Measurements from ENCODE around the gene SPATA6L. TPM values are rescaled to one million over a fixed set of nuclear protein-coding genes. Genes with fewer than 3 reads are reported as not detected.
A peak's percentile ranks its signal among the peaks of the same experiment; 100 is the strongest.

Gene SPATA6L
- total and polyA plus RNA-seq, 7 donors, result 1.4 to 3.3 (median 2.0) TPM

DNA sequence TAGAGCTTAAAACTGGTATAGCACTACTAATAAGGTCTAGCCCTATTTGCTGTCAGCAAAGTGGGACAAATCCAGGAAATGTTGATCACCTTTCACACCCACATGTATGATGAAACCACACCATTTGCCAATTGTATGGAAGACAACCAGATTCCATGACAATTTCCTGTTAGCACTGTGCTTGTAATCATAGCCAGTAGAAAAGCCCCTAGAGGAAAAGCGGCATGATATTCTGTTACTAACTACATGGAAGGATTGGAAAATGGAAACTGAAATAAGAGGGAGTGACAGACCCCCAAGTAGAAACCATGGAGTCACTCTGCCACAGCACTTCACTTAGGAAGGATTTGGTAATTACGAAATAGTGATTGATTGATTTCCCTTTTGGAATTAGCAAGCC is 923 bp downstream of the SPATA6L start:
- intact Hi-C loops (cut with DNase I), result loop anchor here (10.0 kb wide), 1 partner anchor 1141 kb away; the partner anchor contains the start of gene RFX3
- 34 to 76% methylated on average over 2 of the region's 2 CpGs for WGBS, 2 donors

DNA sequence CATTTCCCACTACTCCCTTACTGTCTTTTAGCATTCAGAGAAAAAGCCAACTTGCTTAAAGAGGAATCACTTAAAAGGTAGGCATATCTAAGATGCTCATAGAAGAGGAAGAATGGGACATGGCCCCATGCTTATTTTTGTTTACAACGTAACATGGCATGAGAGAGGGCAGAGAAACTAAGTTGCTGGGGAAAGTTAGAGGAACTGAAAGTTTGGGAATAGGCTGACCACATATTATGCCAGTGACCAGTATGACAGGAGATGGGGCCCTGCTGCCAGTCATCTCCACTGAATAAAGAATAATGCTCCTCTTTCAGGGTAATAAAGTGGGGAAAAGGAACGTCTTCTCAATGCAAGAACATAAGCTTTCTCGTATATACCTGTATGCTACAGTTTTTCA is 2.3 kb downstream of the SPATA6L start:
- peak overlapping the region in 1 of 4 donors; percentile 3 for H3K27ac ChIP-seq
- no peak for DNase-seq
- H3K9me3 ChIP-seq, result no peaks in the 10 kb centered on the region
- 52 to 83% methylated on average over 3 of the region's 3 CpGs for WGBS, 2 donors
- no peaks in the 10 kb centered on the region for H3K36me3 ChIP-seq
- TF ChIP-seq POLR2A (IDR thresholded peaks at IDR 0.05), result no peak
- TF ChIP-seq POLR2AphosphoS5 (IDR thresholded peaks at IDR 0.05), result no peak
- TF ChIP-seq, protein P1, sequence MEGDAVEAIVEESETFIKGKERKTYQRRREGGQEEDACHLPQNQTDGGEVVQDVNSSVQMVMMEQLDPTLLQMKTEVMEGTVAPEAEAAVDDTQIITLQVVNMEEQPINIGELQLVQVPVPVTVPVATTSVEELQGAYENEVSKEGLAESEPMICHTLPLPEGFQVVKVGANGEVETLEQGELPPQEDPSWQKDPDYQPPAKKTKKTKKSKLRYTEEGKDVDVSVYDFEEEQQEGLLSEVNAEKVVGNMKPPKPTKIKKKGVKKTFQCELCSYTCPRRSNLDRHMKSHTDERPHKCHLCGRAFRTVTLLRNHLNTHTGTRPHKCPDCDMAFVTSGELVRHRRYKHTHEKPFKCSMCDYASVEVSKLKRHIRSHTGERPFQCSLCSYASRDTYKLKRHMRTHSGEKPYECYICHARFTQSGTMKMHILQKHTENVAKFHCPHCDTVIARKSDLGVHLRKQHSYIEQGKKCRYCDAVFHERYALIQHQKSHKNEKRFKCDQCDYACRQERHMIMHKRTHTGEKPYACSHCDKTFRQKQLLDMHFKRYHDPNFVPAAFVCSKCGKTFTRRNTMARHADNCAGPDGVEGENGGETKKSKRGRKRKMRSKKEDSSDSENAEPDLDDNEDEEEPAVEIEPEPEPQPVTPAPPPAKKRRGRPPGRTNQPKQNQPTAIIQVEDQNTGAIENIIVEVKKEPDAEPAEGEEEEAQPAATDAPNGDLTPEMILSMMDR (IDR thresholded peaks at IDR 0.05), result no peak
- no peak for TF ChIP-seq EP300 (IDR thresholded peaks at IDR 0.05)
- intact Hi-C loops (cut with DNase I), result loop anchor here (10.0 kb wide), 1 partner anchor 1139 kb away; the partner anchor contains the start of gene RFX3
- no peak overlapping the region for H3K4me3 ChIP-seq
- H3K27me3 ChIP-seq, result no peaks in the 10 kb centered on the region
- H3K4me1 ChIP-seq, result peaks cover 0 to 46% (median 18%) of the 10 kb centered on the region in 4 donors

More for the DNA sequence above, 923 bp downstream of the SPATA6L start:
- peaks cover 0 to 46% (median 18%) of the 10 kb centered on the region in 4 donors for H3K4me1 ChIP-seq
- TF ChIP-seq POLR2A (IDR thresholded peaks at IDR 0.05) (no peak), EP300 (IDR thresholded peaks at IDR 0.05) (no peak), POLR2AphosphoS5 (IDR thresholded peaks at IDR 0.05) (peak in 2 of 4 donors; percentile 11 to 35)
- TF ChIP-seq, protein P1 (IDR thresholded peaks at IDR 0.05), result no peak
- H3K27me3 ChIP-seq, result no peaks in the 10 kb centered on the region
- H3K36me3 ChIP-seq, result no peaks in the 10 kb centered on the region
- no peaks in the 10 kb centered on the region for H3K9me3 ChIP-seq
- H3K27ac ChIP-seq, result peak overlapping the region in 3 of 4 donors; percentile 64 to 75 (median 68)
- DNase-seq, result no peak
- no peak overlapping the region for H3K4me3 ChIP-seq

DNA sequence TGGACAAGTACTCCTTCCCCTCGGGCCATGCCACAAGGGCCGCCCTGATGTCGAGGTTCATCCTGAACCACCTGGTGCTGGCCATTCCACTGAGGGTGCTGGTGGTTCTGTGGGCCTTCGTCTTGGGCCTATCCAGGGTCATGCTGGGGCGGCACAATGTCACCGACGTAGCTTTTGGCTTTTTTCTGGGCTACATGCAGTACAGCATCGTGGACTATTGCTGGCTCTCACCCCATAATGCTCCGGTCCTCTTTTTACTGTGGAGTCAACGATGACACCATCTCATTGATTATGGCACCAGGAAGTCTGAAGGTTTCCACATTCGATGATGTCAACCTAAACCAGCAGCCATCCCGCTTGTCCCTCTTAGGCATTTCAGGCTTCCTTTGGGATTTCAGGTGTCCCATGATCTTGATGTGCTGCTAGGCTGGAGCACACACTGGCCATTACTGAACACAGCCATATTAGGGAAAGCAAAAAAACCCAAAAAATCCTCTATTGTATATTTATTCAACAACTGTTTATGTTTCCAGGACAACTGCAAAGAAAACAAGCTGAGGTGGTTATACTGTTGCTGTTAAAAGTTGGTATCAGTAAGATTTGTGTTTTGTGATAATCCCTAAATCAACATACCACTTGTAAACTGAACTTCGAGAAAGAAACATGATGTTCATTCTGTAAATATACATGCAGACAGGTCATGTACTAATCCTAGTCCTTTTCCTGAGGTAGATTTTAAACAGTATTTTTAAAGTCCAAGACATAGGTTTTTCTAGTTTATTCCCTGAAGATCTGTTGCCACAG is 3.1 kb downstream of the SPATA6L start:
- Histone ChIP-seq H3K27me3 (no peaks in the 10 kb centered on the region), H3K36me3 (no peaks in the 10 kb centered on the region), H3K27ac (peak overlapping the region; percentile 81 to 89 (median 88)), H3K9me3 (no peaks in the 10 kb centered on the region), H3K4me1 (peaks cover 0 to 46% (median 18%) of the 10 kb centered on the region in 4 donors), H3K4me3 (peak overlapping the region; percentile 85 to 98 (median 92))
- no peak for DNase-seq
- TF ChIP-seq POLR2A (IDR thresholded peaks at IDR 0.05) (no peak), POLR2AphosphoS5 (IDR thresholded peaks at IDR 0.05) (no peak), EP300 (IDR thresholded peaks at IDR 0.05) (no peak)
- TF ChIP-seq, protein P1 (IDR thresholded peaks at IDR 0.05), result no peak
- intact Hi-C loops (cut with DNase I), result loop anchor here (1.0 to 10.0 kb wide), 3 partner anchors 16 to 1138 kb away; partner anchors contain the start of genes AK3, CDC37L1 and RFX3
- 21 to 54% methylated on average over 13 of the region's 13 CpGs for WGBS, 2 donors

DNA sequence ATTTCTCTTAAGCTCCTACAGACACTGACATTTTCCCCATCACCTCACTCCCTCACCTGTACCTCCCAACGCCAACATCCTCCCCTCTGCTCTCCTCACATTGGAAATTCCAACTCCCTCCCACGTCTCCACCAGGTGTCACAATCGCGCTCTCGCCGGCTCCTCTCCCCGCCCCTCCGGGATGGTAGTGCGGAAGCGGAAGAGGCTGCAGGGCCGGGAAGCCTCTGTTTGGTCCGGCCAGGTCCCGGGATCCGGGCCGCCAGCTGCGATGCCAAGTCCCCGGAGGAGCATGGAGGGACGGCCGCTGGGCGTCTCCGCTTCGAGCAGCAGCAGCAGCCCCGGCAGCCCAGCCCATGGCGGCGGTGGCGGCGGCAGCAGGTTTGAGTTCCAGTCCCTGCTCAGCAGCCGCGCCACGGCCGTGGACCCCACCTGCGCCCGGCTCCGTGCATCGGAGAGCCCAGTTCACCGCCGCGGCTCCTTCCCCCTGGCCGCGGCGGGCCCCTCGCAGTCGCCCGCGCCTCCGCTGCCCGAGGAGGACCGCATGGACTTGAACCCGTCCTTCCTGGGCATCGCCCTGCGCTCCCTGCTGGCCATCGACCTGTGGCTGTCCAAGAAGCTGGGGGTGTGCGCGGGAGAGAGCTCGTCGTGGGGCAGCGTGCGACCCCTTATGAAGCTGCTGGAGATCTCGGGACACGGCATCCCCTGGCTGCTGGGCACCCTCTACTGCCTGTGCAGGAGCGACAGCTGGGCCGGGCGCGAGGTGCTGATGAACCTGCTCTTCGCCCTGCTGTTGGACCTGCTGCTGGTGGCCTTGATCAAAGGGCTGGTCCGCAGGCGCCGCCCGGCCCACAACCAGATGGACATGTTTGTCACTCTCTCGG is 3.9 kb downstream of the SPATA6L start, which contains the start of gene PLPP6:
Gene PLPP6, plus strand, starts transcription at position 187 of the 881 bp plus-strand sequence. Its CDS starts 82 bp downstream, at position 269.
- H3K27me3 ChIP-seq, result no peaks in the 10 kb centered on the region
- peaks cover 0 to 46% (median 18%) of the 10 kb centered on the region in 4 donors for H3K4me1 ChIP-seq
- H3K9me3 ChIP-seq, result no peaks in the 10 kb centered on the region
- 1 to 2% methylated on average over 70 of the region's 70 CpGs for WGBS, 2 donors
- H3K36me3 ChIP-seq, result no peaks in the 10 kb centered on the region
- TF ChIP-seq, protein P1 (IDR thresholded peaks at IDR 0.05), result peak; percentile 55 to 78 (median 58)
- TF ChIP-seq POLR2A (IDR thresholded peaks at IDR 0.05) (no peak), EP300 (IDR thresholded peaks at IDR 0.05) (no peak), POLR2AphosphoS5 (IDR thresholded peaks at IDR 0.05) (peak; percentile 54 to 81 (median 78))
- peak within 1 kb of the TSS; percentile 81 to 89 (median 88) for H3K27ac ChIP-seq
- DNase-seq, result peak; percentile 93
- intact Hi-C loops (cut with DNase I), result loop anchor here (1.0 to 10.0 kb wide), 3 partner anchors 17 to 1138 kb away; partner anchors contain the start of genes AK3, CDC37L1 and RFX3
- H3K4me3 ChIP-seq, result peak within 1 kb of the TSS; percentile 85 to 98 (median 92)
